ENCODE data around the gene FOXD4L1. TPM values are rescaled to one million over a fixed set of nuclear protein-coding genes. Genes with fewer than 3 reads are reported as not detected.
"Not testable (repeated sequence)": the region's sequence is repeated elsewhere in the genome, so short reads cannot be mapped to it uniquely, and the experiment has no call there.

FOXD4L1 gene
- total RNA-seq, 1 donor from 2014 or later = 0.17 TPM

DNA sequence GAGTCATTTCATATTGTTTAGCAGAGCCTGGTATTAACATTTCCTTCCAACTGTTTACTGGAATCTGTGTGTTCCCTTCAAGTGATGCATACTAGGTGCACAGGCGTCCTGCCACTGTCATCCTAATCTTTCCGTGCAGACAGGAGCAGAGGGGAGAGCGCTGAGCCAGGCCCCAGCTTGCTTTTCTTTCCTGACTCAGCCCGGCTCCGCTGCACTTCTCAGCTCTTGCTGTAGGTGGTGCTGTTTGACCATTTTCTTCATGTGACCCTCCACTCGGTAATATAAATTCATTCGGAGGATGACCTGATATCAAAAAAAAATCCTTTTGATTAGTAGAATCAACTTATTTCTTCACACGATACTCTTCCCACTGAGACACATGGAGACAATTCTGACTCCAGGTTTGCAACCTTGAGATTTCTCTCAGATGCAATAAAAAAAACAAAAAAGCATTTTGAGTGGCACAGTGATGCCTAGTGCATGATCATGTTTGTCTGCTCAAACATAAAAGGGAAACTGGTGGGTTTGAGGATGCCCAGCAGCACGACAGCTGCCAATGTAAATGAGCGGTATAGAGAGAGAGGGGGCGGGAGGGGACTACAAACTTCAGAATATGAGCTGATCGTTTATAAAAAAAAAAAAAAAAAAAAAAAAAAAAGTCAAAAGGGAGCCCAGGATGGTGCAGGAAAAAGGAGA lies 29.0 kb downstream of the FOXD4L1 start:
- DNase-seq = not testable (repeated sequence)

DNA sequence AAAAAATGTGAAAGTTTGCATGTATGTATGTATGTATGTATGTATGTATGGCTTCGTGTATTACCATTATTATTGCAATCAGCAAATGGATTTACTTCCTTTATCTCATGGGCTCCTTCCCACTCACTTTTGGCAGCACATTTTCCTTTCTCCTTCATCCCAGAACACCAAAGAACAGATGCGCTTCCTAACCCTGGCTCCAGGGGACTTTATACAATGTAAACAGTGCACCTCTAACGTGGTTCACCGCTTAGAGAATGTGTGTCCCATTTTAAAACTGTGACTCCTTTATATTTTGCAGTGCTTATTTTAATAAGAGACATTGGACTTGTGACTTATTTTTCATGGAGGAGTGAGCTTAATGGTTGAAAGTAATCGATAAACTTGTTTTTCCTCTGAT lies 29.7 kb downstream of the FOXD4L1 start:
- DNase-seq = not testable (repeated sequence)

DNA sequence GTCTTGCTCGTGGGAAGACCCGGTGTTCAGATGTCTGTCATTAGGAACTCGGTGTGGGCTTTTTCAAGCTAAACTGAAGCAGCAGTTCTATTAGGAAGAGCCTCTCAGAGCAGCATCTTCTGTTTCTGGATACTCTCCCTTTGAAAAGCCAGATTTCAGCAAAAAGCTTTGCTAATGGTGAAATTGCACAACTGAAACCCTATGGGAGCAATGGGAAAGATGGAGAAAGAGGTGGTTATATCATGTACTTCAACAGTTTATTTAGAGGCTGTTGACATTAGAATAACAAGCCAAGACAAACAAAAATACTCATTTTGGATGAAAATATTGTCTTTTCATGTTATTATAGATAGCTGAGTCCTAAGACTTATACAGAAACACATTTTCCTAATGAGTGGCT lies 30.4 kb downstream of the FOXD4L1 start:
- DNase-seq = not testable (repeated sequence)

DNA sequence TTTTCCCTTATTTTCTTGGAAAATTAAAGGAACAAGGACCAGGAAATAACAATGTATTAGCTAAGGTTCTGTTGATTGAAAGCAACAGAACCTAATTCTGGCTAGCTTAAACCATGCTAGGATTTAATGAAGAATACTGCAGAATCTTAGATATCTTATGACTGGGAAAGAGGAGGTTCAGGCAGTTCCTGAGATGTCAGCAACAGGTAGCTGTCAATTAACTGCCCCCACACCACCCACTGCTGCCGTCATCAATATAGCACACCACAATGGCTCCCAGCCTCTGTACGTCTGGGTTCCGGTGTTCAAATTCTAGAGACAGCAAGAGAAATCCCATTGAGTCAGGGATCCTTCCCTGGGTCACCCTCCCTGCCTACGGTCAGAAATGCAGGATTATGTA lies 34.5 kb downstream of the FOXD4L1 start:
- not testable (repeated sequence) for DNase-seq

DNA sequence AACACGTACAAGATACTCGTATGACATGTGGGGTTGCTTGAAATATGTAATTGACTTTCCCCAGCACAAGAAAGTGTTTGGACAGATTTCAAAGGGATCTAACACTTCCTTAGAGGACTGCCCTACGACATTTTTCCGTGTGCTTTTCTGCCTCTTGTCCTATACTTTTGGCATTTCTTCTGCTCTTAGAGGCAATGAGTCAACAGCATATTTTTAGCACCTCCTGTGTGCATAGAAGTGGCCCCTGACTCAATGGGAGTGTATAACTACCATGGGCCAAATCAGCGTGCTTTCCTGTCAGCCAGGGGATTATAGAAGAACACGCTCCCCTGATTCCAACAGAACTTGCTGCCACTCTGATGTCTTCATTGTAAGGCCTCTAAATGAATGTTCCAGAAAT lies 38.1 kb downstream of the FOXD4L1 start:
- DNase-seq = not testable (repeated sequence)

DNA sequence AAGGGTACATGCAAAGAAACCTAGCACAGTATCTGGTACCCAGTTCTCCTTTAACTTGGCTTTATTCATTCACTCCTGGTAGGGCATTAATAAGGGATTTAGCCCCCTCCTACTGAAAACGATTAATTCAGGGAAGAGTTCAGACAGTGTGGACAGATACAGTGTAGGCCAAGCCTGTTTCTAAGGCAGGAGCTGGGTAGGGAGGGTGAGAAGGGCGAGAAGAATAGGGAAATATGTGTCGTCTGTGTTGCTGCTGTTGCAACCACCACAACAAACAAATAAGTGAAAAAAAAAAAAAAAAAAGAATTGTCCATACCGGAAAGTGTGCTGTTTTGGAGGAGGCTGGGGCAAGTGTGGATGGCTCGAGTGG lies 42.4 kb downstream of the FOXD4L1 start:
- not testable (repeated sequence) for DNase-seq

DNA sequence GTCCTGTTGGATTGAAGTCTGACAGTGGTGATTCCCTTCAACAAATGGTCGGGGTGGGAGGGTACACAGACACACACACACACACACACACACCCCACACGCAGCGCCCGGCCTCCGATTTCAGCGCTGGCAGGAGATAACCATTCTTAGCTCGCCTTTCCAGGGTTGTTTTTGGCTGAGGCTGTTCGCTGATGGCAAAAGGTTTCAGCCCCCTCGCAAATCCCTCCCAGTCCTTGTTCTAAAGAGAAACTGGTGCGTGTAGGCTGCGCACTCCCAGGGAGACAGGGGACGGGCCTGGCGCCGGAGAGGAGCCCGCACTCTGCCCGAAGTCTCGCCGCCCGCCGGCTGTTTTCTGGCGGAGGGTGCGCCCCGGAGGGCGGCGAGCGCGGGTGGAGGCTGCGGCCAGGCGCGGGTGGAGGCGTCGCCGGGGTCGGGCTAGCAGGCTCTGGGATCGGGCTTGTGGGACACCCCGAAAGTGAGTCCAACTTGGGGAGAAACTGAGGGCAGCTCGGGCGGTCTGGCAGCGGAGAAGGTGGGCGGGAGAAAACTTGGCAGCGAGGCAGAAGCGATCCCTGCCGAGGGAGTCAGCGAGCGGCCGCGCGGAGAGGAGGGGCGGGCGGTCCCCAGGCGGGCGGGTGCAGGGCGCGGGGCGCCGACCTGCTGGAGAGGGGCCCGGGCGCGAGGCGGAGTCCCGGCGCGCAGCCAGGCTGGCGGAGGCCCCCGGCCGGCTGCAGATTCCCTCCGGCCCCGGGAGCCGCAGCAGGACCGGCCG lies 42.9 kb downstream of the FOXD4L1 start:
- DNase-seq = peak; percentile 4

DNA sequence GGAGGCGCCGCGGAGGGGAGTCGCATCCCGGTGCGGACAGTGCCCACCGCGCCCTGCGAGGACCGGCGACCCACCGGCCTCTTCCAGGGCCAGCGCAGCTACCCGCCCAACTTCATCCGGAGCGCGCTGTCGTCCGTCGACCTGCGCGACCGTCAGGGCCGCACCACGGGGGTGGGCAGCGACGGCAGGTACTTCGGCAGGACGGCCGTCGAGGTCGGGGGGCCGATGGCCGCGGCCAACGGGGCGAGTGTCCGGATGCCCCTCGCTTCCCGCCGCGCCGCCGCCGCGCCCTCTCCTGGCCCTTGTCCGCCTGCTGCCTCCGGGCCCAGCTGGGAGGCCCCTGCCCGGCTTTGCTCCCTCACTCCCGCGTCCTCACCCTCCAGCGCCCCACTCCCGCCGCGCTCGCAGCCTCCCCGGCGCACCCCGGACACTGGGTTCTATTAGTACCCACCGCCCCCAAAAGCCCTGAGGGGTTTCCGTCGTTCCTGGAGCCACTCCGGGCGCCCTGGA lies 43.6 kb downstream of the FOXD4L1 start:
- not testable (repeated sequence) for DNase-seq

DNA sequence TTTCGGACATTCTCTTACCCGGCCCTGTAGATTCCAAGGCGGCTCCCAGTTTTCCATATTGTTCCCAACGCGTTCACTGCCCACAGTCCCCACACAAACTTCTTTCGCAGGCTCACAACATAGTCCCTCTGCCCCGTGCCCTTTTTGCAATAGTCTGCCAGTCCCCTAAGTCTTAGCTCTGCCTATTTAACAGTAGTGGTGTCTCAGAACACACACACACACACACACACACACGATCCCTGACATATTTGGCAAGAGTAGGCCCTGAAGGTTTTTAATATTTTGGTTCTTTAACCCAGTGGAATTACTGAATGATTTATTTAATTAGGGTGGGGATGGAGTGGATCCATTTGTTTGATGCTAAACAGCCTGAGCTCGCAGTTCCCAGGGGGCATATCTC lies 44.1 kb downstream of the FOXD4L1 start:
- DNase-seq = not testable (repeated sequence)

Other genes with a start within 250 kb of the FOXD4L1 start
- gene PAX8, start 219.7 kb upstream of the FOXD4L1 start, total RNA-seq = 0.65 and 0.68 TPM in 2 replicates
- gene ZNG1B, start 61.0 kb upstream of the FOXD4L1 start, total RNA-seq = 28.6 and 28.9 TPM in 2 replicates
- 4.1 and 6.3 TPM in 2 replicates for gene RABL2A, start 128.6 kb downstream of the FOXD4L1 start, total RNA-seq